HepG2 (cell line): Measurements from ENCODE around the gene TMEM107. TPM values are rescaled to one million over a fixed set of nuclear protein-coding genes. Genes with fewer than 3 reads are reported as not detected.
A peak's percentile ranks its signal among the peaks of the same experiment; 100 is the strongest.

Experiments used
- BCL3 ChIP-seq: sonication (generic); formaldehyde crosslinking; IDR thresholded peaks from 2 replicates; pipeline ENCODE4 v1.5.1; 2020; ENCODE audit warnings: mild to moderate bottlenecking, missing genetic modification reagents, moderate library complexity
- BORCS8-MEF2B ChIP-seq: sonication (generic); formaldehyde crosslinking; IDR thresholded peaks from 2 replicates; pipeline ENCODE4 v1.8.0; 2022; ENCODE audit warnings: mild to moderate bottlenecking, missing genetic modification reagents
- CCDC6 ChIP-seq: sonication (generic); formaldehyde crosslinking; IDR thresholded peaks from 2 replicates; pipeline ENCODE4 v1.8.1; 2022; ENCODE audit warnings: mild to moderate bottlenecking, missing genetic modification reagents, moderate library complexity
- FOSL2 ChIP-seq: sonication (generic); formaldehyde crosslinking; IDR thresholded peaks from 2 replicates; pipeline ENCODE4 v1.4.0; 2020; ENCODE audit warnings: missing genetic modification reagents
- HDAC1 ChIP-seq: sonication (generic); formaldehyde crosslinking; IDR thresholded peaks from 2 replicates; pipeline ENCODE4 v1.5.1; 2020; ENCODE audit warnings: mild to moderate bottlenecking, missing genetic modification reagents
- IRF2 ChIP-seq: IDR thresholded peaks from 2 replicates; pipeline ENCODE4 v1.6.1; 2018; ENCODE audit warnings: missing genetic modification reagents, missing compliant biosample characterization
- KLF6 ChIP-seq: IDR thresholded peaks from 2 replicates; pipeline ENCODE4 v1.8.0; 2016; ENCODE audit warnings: missing biosample characterization, missing genetic modification reagents
- MAZ ChIP-seq, 2 experiments: sonication (generic) in 1 of 2; formaldehyde crosslinking in 1 of 2; IDR thresholded peaks; 2 replicates each; pipeline versions ENCODE4 v1.5.0 to v1.6.1; 2012 to 2020; ENCODE audit warnings: low read depth in 2 of 2, mild to moderate bottlenecking in 2 of 2, borderline replicate concordance in 1 of 2, improper control_type of control experiment in 1 of 2, low read length in 1 of 2, missing genetic modification reagents in 1 of 2, moderate library complexity in 1 of 2
- MLLT10 ChIP-seq: sonication (generic); formaldehyde crosslinking; IDR thresholded peaks from 2 replicates; pipeline ENCODE4 v1.4.0; 2020; ENCODE audit warnings: missing genetic modification reagents
- PLRG1 ChIP-seq: fragments of 450-650 bp; conservative IDR thresholded peaks from 2 replicates; pipeline ENCODE4 v1.6.1; 2016
- PTBP1 ChIP-seq: fragments of 200-400 bp; formaldehyde crosslinking; IDR thresholded peaks from 2 replicates; pipeline ENCODE4 v1.6.1; 2018; ENCODE audit warnings: low read length, low read depth; ENCODE audit not compliant: poor library complexity, severe bottlenecking
- RARA ChIP-seq: IDR thresholded peaks from 2 replicates; pipeline ENCODE4 v1.6.1; 2016; ENCODE audit warnings: missing genetic modification reagents, missing compliant biosample characterization
- SMC3 ChIP-seq: IDR thresholded peaks from 2 replicates; pipeline ENCODE4 v1.6.1; 2011; ENCODE audit warnings: low read length, improper control_type of control experiment
- TARDBP ChIP-seq: sonication (generic); formaldehyde crosslinking; IDR thresholded peaks from 2 replicates; pipeline ENCODE4 v1.8.0; 2022; ENCODE audit warnings: mild to moderate bottlenecking, missing genetic modification reagents
- TEAD2 ChIP-seq: sonication (generic); formaldehyde crosslinking; IDR thresholded peaks from 2 replicates; pipeline ENCODE4 v1.9.0; 2021; ENCODE audit warnings: missing genetic modification reagents
- ZMAT5 ChIP-seq: sonication (generic); formaldehyde crosslinking; IDR thresholded peaks from 2 replicates; pipeline ENCODE4 v1.5.0; 2020; ENCODE audit warnings: mild to moderate bottlenecking, low read depth, missing genetic modification reagents, borderline replicate concordance
- ZMYM3 ChIP-seq: sonication (generic); formaldehyde crosslinking; IDR thresholded peaks from 2 replicates; pipeline ENCODE4 v1.5.1; 2020; ENCODE audit warnings: mild to moderate bottlenecking, missing genetic modification reagents
- ZNF121 ChIP-seq: sonication (generic); formaldehyde crosslinking; IDR thresholded peaks from 2 replicates; pipeline ENCODE4 v1.5.0; 2020; ENCODE audit warnings: mild to moderate bottlenecking, missing genetic modification reagents
- ZNF253 ChIP-seq: sonication (generic); formaldehyde crosslinking; IDR thresholded peaks from 2 replicates; pipeline ENCODE4 v1.8.0; 2022; ENCODE audit warnings: mild to moderate bottlenecking, missing genetic modification reagents, borderline replicate concordance
- ZNF329 ChIP-seq: sonication (generic); formaldehyde crosslinking; IDR thresholded peaks from 2 replicates; pipeline ENCODE4 v1.9.0; 2021; ENCODE audit warnings: low read depth, mild to moderate bottlenecking, missing genetic modification reagents
- ZNF510 ChIP-seq: sonication (generic); formaldehyde crosslinking; IDR thresholded peaks from 2 replicates; pipeline ENCODE4 v1.4.0; 2020; ENCODE audit warnings: low read depth, mild to moderate bottlenecking, missing genetic modification reagents
- ZNF747 ChIP-seq: sonication (generic); formaldehyde crosslinking; IDR thresholded peaks from 2 replicates; pipeline ENCODE4 v1.8.1; 2023; ENCODE audit warnings: missing genetic modification reagents, mild to moderate bottlenecking, borderline replicate concordance
- ZNF75D ChIP-seq: sonication (generic); formaldehyde crosslinking; IDR thresholded peaks from 2 replicates; pipeline ENCODE4 v1.8.1; 2023; ENCODE audit warnings: missing genetic modification reagents, mild to moderate bottlenecking, borderline replicate concordance
- ZNF766 ChIP-seq: sonication (generic); formaldehyde crosslinking; IDR thresholded peaks from 2 replicates; pipeline ENCODE4 v1.5.0; 2020; ENCODE audit warnings: missing genetic modification reagents, borderline replicate concordance
- ZNF773 ChIP-seq: sonication (generic); formaldehyde crosslinking; IDR thresholded peaks from 2 replicates; pipeline ENCODE4 v1.4.0; 2020; ENCODE audit warnings: missing genetic modification reagents, borderline replicate concordance
- ZNF800 ChIP-seq: sonication (generic); formaldehyde crosslinking; IDR thresholded peaks from 2 replicates; pipeline ENCODE4 v1.4.0; 2020; ENCODE audit warnings: missing genetic modification reagents
- ZNF839 ChIP-seq: sonication (generic); formaldehyde crosslinking; IDR thresholded peaks from 2 replicates; pipeline ENCODE4 v1.4.0; 2020; ENCODE audit warnings: missing genetic modification reagents, mild to moderate bottlenecking, borderline replicate concordance
- polyA plus RNA-seq, 8 experiments: library from polyadenylated mRNA; depleted of rRNA in 3 of 8; stranded (reverse) in 7 of 8; unstranded in 1 of 8; fragments of >200 nt; fragmentation: Illumina TruSeq in 4 of 8; extraction: Trizol in 4 of 8; gene quantifications; 2 replicates each; pipeline versions ENCODE4 v1.2.1 to v1.2.3, GENCODE V29; 2011 to 2016; ENCODE audit warnings: low read depth in 4 of 8, missing spikeins in 1 of 8, mixed read lengths in 1 of 8; ENCODE audit not compliant: insufficient read depth in 1 of 8
- total RNA-seq, 5 experiments: library from RNA; depleted of rRNA; stranded (reverse); fragments of >200 nt; fragmentation: Illumina TruSeq; extraction: Trizol; gene quantifications; 2 replicates each; pipeline ENCODE4 v1.2.3, GENCODE V29; 2016; ENCODE audit warnings: low read depth in 1 of 5

TMEM107 gene
- total and polyA plus RNA-seq, 2 of the 13 experiments (the other 11 are each of a cell fraction or from before 2014, with no cell fraction given): 7.2 to 15.3 TPM

GRCh38 chr17:8185582-8186445 is 9.6 kb upstream of the TMEM107 start (continued):
- TF ChIP-seq ZNF747 (CRISPR knock-in tag) (0 out of 2 replicates have a peak, but pooled peaks have one; percentile 11), MAZ (IDR thresholded peaks at IDR 0.05; ENCODE audit: borderline replicate concordance, low read depth, low read length) (no peak), MAZ (CRISPR knock-in tag; IDR thresholded peaks at IDR 0.05; ENCODE audit: low read depth) (peak; percentile 79), ZNF766 (CRISPR knock-in tag) (no peak), RARA (no peak), ZNF800 (no peak), ZNF75D (no peak), CCDC6 (CRISPR knock-in tag) (no peak; the same call in 1 of the 2 replicates), ZNF510 (no peak), ZNF253 (no peak), TARDBP (CRISPR knock-in tag) (no peak), ZMAT5 (CRISPR knock-in tag) (no peak), SMC3 (no peak), IRF2 (CRISPR knock-in tag) (peak; percentile 70), BCL3 (no peak), HDAC1 (CRISPR knock-in tag) (no peak; the same call in 1 of the 2 replicates), FOSL2 (CRISPR knock-in tag) (peak; percentile 58), PLRG1 (no peak), TEAD2 (CRISPR knock-in tag) (no peak), BORCS8-MEF2B (CRISPR knock-in tag) (peak; percentile 15; the same call in 1 of the 2 replicates), ZNF121 (CRISPR knock-in tag) (peak; percentile 57), ZNF839 (no peak), MLLT10 (no peak), ZNF329 (CRISPR knock-in tag) (no peak), ZNF773 (CRISPR knock-in tag) (no peak), KLF6 (CRISPR knock-in tag) (peak; percentile 49; the same call in 1 of the 2 replicates), ZMYM3 (CRISPR knock-in tag) (peak; percentile 69), PTBP1 (no peak)
